ENCODE results near the gene MID1.

Gene MID1, protein sequence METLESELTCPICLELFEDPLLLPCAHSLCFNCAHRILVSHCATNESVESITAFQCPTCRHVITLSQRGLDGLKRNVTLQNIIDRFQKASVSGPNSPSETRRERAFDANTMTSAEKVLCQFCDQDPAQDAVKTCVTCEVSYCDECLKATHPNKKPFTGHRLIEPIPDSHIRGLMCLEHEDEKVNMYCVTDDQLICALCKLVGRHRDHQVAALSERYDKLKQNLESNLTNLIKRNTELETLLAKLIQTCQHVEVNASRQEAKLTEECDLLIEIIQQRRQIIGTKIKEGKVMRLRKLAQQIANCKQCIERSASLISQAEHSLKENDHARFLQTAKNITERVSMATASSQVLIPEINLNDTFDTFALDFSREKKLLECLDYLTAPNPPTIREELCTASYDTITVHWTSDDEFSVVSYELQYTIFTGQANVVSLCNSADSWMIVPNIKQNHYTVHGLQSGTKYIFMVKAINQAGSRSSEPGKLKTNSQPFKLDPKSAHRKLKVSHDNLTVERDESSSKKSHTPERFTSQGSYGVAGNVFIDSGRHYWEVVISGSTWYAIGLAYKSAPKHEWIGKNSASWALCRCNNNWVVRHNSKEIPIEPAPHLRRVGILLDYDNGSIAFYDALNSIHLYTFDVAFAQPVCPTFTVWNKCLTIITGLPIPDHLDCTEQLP

GRCh38 chrX:10620121-10620699 is at the start of gene MID1:
Gene MID1, minus strand, starts transcription at chrX:10620585. Its CDS starts 53,038 bp downstream, at chrX:10567547.
- DNase-seq (ENCODE audit: low read depth in 2 of 2), result no peak

DNA sequence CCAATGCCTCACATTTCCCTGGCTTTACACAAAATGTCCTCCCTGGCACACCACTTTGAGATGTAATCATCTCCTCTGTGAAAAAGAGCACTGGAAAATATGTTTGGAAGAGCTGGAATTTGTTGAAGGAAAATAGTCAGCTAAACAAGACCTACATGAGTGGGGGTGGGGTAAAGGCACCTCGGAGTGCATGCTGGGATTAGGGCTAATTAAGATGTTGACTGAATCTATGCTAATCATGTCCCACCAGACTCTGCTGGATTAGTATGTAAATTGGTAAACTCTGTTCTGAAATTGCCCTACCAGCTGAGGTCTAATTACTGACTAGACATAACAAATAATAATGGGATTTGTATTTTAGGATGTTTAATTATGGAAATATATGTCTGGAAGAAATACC is 46.8 kb upstream of the MID1 start:
- DNase-seq (ENCODE audit: low read depth in 2 of 2), result no peak

GRCh38 chrX:10666102-10666501 is 45.7 kb upstream of the MID1 start:
- DNase-seq (ENCODE audit: low read depth in 2 of 2), result no peak

- no peak for DNase-seq (ENCODE audit: low read depth in 2 of 2)
These were observed 45.3 kb upstream of the MID1 start for GRCh38 chrX:10665681-10666080.

DNA sequence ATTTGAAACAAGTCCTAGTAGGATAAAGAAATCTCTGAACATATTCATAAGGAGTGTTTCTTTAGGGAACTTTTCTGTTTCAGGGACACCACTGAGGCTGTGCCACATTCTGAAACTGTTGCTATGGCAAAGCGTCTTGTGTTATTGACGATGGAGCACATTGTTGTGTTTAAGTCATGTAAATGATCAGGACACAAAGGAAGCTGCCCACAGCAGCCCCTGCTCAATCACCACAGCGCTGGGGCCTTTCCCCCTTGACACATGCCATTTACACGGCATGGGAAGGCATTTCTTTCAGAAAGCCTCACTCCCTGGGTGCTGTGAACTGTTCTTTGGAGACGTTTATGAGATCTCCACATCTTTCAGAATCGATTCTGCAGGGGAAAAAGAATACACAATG is 39.8 kb upstream of the MID1 start:
- no peak for DNase-seq (ENCODE audit: low read depth in 2 of 2)

- DNase-seq (ENCODE audit: low read depth in 2 of 2), result no peak
These were observed 35.8 kb upstream of the MID1 start for GRCh38 chrX:10656214-10656613.

DNA sequence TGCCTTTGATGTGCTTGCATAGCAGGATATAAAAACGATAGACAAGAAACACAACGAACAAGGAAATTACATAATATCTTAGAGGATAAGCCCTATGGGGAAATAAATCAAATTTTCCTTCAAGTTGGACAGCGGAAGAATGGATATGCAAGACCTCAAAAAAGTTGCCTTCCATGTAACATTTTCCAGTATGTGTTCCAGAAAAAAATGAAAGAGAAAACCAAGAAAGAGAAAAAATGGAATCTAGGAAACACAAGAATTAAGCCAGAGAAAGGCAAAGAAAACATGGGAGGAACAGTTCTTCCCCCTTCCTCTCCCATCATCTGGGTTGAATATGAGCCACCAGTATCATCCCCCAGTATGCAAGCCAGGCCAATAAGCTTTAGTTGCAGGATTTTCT is 34.6 kb upstream of the MID1 start:
- no peak for DNase-seq (ENCODE audit: low read depth in 2 of 2)

- DNase-seq (ENCODE audit: low read depth in 2 of 2), result no peak
These were observed 32.9 kb upstream of the MID1 start for GRCh38 chrX:10653302-10653701.

GRCh38 chrX:10649265-10649664 is 28.9 kb upstream of the MID1 start:
- DNase-seq (ENCODE audit: low read depth in 2 of 2), result no peak

- no peak for DNase-seq (ENCODE audit: low read depth in 2 of 2)
These were observed 28.2 kb upstream of the MID1 start for GRCh38 chrX:10648614-10649013.

GRCh38 chrX:10636851-10637250 is 16.5 kb upstream of the MID1 start:
- no peak for DNase-seq (ENCODE audit: low read depth in 2 of 2)

- DNase-seq (ENCODE audit: low read depth in 2 of 2), result no peak
These were observed 16.0 kb upstream of the MID1 start for GRCh38 chrX:10636337-10636736.

DNA sequence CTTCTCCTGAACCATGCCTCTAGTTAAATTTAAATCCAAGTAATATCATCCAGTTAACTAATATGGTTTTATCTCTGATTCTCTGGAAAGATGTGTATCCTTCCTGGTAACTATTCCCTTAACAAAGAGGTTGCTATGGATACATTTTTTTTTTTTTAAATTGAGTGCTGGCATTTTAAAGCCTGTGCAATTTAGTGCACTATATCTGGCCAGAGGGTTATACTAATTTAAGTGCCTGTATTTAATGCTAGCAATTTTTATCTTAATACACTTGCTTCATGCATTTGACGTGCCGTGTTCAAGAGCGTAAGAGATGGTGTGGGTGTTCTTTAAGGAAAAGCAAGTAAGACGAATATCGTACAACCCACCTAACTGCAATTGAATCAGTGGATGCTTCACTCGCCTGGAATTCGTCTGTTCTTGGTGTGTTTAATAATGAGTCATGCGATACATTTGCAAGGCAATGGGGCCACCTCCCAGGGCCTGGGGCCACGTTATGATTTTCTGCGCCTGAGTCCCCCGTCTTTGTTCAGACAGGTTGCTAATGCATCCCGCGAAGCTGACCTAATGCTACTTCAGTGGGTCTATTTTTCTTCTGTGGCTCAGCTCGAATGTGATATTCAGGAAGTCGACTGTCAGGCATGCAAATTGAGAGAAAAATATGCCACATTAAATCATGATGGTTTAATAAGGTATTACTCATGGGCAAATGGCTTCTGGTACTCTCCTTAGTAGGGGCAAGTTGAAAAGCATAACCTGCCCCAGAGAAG is 14.2 kb upstream of the MID1 start:
- no peak for DNase-seq (ENCODE audit: low read depth in 2 of 2)

DNA sequence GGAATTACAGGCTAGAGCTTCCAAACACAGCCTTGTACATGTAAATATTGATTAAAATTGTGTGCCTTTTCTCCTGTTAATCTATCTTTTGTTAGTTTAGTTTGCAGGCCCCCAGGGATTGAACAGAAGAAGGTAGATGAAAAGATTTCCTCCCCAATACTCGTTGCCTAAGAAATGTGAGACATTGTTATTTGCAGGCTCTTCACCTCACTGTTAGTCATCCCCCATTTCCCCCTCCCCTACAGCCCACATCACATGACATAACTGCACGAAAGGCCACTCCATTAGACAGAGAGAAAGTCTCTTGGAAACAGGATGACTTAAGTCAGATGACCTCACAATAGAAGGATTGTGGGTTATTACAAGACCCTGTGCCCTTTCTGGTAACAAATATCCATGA is 13.3 kb upstream of the MID1 start:
- DNase-seq (ENCODE audit: low read depth in 2 of 2), result no peak

DNA sequence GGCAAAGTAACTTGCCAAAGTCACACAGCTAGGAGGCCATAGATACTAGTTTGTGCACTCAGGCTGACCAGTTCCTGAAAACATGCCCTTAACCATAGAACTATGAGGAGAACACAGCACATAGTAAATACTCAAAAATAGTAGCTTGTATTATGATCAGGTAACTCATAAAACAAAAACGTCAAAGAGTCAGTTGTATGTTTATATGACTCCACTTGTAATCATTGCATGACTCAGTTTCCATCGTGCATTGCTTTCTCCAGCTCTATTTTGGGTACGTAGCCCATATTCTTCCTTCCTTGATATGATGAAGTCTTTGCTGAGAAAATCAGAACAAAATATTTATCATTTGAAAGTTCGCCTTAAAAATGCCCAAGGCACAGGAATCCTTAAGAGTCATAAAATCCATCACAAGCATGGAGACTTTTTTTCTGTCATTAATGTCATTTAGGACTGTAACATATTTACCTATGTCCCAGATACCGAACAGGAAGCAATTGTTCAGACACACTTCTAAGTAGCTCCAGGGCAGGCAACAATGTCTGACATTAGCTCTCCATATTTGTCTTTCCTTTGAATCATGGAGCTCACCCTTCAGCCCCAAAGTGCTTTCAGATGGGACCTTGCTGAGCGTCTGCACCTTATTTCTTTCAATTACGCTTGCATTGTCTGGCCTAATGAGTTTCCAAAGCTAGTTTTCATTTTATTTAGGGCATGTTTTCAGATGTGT is 11.2 kb upstream of the MID1 start:
- DNase-seq (ENCODE audit: low read depth in 2 of 2), result no peak

GRCh38 chrX:10630320-10630719 is 9.9 kb upstream of the MID1 start:
- no peak for DNase-seq (ENCODE audit: low read depth in 2 of 2)

DNA sequence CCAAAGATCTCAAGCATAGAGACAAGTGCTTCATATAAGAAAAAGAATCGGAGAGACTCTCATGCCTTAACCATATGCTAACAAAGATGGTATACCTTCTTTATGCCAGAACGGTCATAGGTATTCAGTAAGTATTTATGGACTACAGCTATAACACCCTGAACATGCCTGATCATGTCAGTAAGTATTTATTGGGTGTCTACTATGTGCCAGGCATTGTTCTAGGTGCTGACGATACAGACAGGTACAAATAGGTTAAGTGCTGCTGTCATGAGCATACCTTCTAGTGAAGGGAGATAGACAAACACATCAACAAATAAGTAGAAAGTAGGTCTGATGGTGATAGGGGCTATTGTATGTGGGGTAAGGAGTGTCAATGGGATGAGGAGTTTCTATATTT is 9.5 kb upstream of the MID1 start:
- no peak for DNase-seq (ENCODE audit: low read depth in 2 of 2)

- DNase-seq (ENCODE audit: low read depth in 2 of 2), result no peak
These were observed 8.5 kb upstream of the MID1 start for GRCh38 chrX:10628906-10629305.

- no peak for DNase-seq (ENCODE audit: low read depth in 2 of 2)
These were observed 1.8 kb upstream of the MID1 start for GRCh38 chrX:10622197-10622596.

GRCh38 chrX:10619425-10620046 is 849 bp downstream of the MID1 start:
- no peak for DNase-seq (ENCODE audit: low read depth in 2 of 2)

GRCh38 chrX:10618961-10619360 is 1.4 kb downstream of the MID1 start:
- no peak for DNase-seq (ENCODE audit: low read depth in 2 of 2)
